HepG2 (cell line): ENCODE measurements around the gene CROT. TPM values are rescaled to one million over a fixed set of nuclear protein-coding genes. Genes with fewer than 3 reads are reported as not detected.

Experiments
- ATAC-seq: fragments of 200-7000 bp; cut with Tn5 transposase; 3 replicates; pipeline ENCODE4 v1.9.1; 2020; ENCODE audit warnings: mild to moderate bottlenecking, moderate library complexity
- BruUV-seq: library from RNA; stranded (reverse); fragments of 400-500 nt; replicated peaks from 2 replicates; lab custom pipeline; 2021; lab: Mats Ljungman, UMichigan
- CTCF ChIA-PET: fragments of 300-600 bp; formaldehyde crosslinking; extraction: SDS; loops from one replicate; lab custom pipeline; 2021; ENCODE audit warnings: low total read pairs, inconsistent platforms, low intra/inter-chr PET ratio; lab: Yijun Ruan, JAX
- POLR2A ChIA-PET: fragments of 350-600 bp; sonication (Branson Sonifier 250); formaldehyde crosslinking; loops from one replicate; lab custom pipeline; 2020; ENCODE audit warnings: antibody characterized with exemption, inconsistent platforms; lab: Yijun Ruan, JAX
- DNase-seq: peaks from one replicate; pipeline ENCODE4 v3.0.0-alpha.2; 2015; ENCODE audit warnings: low spot score
- FAIRE-seq: peaks from 3 replicates; lab custom pipeline; 2011; peaks lifted over from hg19 to GRCh38; lab: Jason Lieb, UNC
- H2AFZ ChIP-seq: one replicate; pipeline ENCODE4 v1.6.1; 2011; ENCODE audit warnings: low read length, inconsistent platforms
- H3K27ac ChIP-seq: fragments of 300-600 bp; 3 replicates; pipeline ENCODE4 v1.8.0; 2011; ENCODE audit warnings: mixed run types, mild to moderate bottlenecking, mixed read lengths, low read length, inconsistent platforms; ENCODE audit not compliant: insufficient read depth; ENCODE audit errors: extremely low read length
- H3K27me3 ChIP-seq, 2 experiments: fragments of 200-600 bp in 1 of 2; 2 replicates in 1 of 2; 3 replicates in 1 of 2; pipeline versions ENCODE4 v1.6.0 to v1.8.0; 2011; ENCODE audit warnings: low read length in 2 of 2, mild to moderate bottlenecking in 2 of 2, moderate library complexity in 2 of 2, inconsistent platforms in 1 of 2; ENCODE audit not compliant: insufficient read depth in 2 of 2, control insufficient read depth in 1 of 2
- H3K36me3 ChIP-seq, 2 experiments: fragments of 200-600 bp in 1 of 2; replicated peaks in 1 of 2; 2 replicates in 1 of 2; 3 replicates in 1 of 2; pipeline versions ENCODE4 v1.5.1 to v1.8.0; 2011; ENCODE audit warnings: low read length in 2 of 2, inconsistent platforms in 1 of 2; ENCODE audit not compliant: insufficient read depth in 2 of 2, control insufficient read depth in 1 of 2
- H3K4me1 ChIP-seq: 2 replicates; pipeline ENCODE4 v1.5.1; 2012; ENCODE audit warnings: low read length, inconsistent platforms; ENCODE audit not compliant: insufficient read depth
- H3K4me2 ChIP-seq: 2 replicates; pipeline ENCODE4 v1.6.0; 2011; ENCODE audit warnings: low read depth, low read length, inconsistent platforms
- H3K4me3 ChIP-seq, 3 experiments: fragments of 200-600 bp in 1 of 3; sonication (generic), shearing (Covaris generic) in 1 of 3; replicated peaks in 1 of 3; 2 replicates each; pipeline ENCODE4 v1.5.1; 2011 to 2016; ENCODE audit warnings: low read length in 3 of 3, inconsistent platforms in 2 of 3, low read depth in 2 of 3, mild to moderate bottlenecking in 2 of 3, control low read depth in 1 of 3, mixed read lengths in 1 of 3; ENCODE audit not compliant: insufficient read depth in 1 of 3
- H3K79me2 ChIP-seq: one replicate; pipeline ENCODE4 v1.6.1; 2011; ENCODE audit warnings: low read length, inconsistent platforms; ENCODE audit not compliant: insufficient read depth
- H3K9ac ChIP-seq: 2 replicates; pipeline ENCODE4 v1.6.0; 2011; ENCODE audit warnings: mild to moderate bottlenecking, low read depth, low read length, inconsistent platforms; ENCODE audit not compliant: insufficient read depth
- H3K9me3 ChIP-seq: 2 replicates; pipeline ENCODE4 v1.5.1; 2012; ENCODE audit warnings: mild to moderate bottlenecking, low read length
- H4K20me1 ChIP-seq: 2 replicates; pipeline ENCODE4 v1.6.0; 2011; ENCODE audit warnings: inconsistent platforms, mild to moderate bottlenecking, low read length, moderate library complexity; ENCODE audit not compliant: insufficient read depth
- POLR2G ChIP-seq: fragments of 200-400 bp; formaldehyde crosslinking; IDR thresholded peaks from 2 replicates; pipeline ENCODE4 v1.6.1; 2018; ENCODE audit warnings: mild to moderate bottlenecking, low read depth, low read length, moderate library complexity
- SMAD9 ChIP-seq: sonication (generic); formaldehyde crosslinking; IDR thresholded peaks from 2 replicates; pipeline ENCODE4 v1.5.1; 2020; ENCODE audit warnings: mild to moderate bottlenecking, missing genetic modification reagents
- ZNF24 ChIP-seq: fragments of 450-650 bp; IDR thresholded peaks from 2 replicates; pipeline ENCODE4 v1.6.1; 2017; ENCODE audit warnings: antibody characterized with exemption, mild to moderate bottlenecking
- ZNF614 ChIP-seq: IDR thresholded peaks from 2 replicates; pipeline ENCODE4 v1.6.1; 2018; ENCODE audit warnings: missing biosample characterization, missing genetic modification reagents, inconsistent platforms, borderline replicate concordance
- WGBS: methylation state at CpG from one replicate; pipeline ENCODE4 v1.1.6; 2017; ENCODE audit warnings: low lambda C conversion rate; 5-methylcytosine and 5-hydroxymethylcytosine counted together
- in situ Hi-C: cut with HindIII; loops from 2 replicates; pipeline ENCODE4 v1.10.0; 2017; ENCODE audit warnings: low pct_unique_long_range_greater_than_20kb; ENCODE audit not compliant: extremely low pct_ligation_motif_present
- intact Hi-C: fragments of 100-400 bp; cut with micrococcal nuclease; formaldehyde crosslinking; loops from one replicate; pipeline ENCODE4 v1.10.0; 2022; ENCODE audit not compliant: unreplicated experiment
- polyA plus RNA-seq, 8 experiments: library from polyadenylated mRNA; depleted of rRNA in 3 of 8; stranded (reverse) in 7 of 8; unstranded in 1 of 8; fragments of >200 nt; fragmentation: Illumina TruSeq in 4 of 8; extraction: Trizol in 4 of 8; gene quantifications; 2 replicates each; pipeline versions ENCODE4 v1.2.1 to v1.2.3, GENCODE V29; 2011 to 2016; ENCODE audit warnings: low read depth in 4 of 8, missing spikeins in 1 of 8, mixed read lengths in 1 of 8; ENCODE audit not compliant: insufficient read depth in 1 of 8
- total RNA-seq, 5 experiments: library from RNA; depleted of rRNA; stranded (reverse); fragments of >200 nt; fragmentation: Illumina TruSeq; extraction: Trizol; gene quantifications; 2 replicates each; pipeline ENCODE4 v1.2.3, GENCODE V29; 2016; ENCODE audit warnings: low read depth in 1 of 5
- TF ChIP-seq, protein P1 (sequence below): sonication (generic); formaldehyde crosslinking; IDR thresholded peaks from 2 replicates; pipeline ENCODE4 v1.5.1; 2020; ENCODE audit warnings: missing genetic modification reagents, mild to moderate bottlenecking, borderline replicate concordance
- TF ChIP-seq, protein P2 (sequence below): sonication (generic); formaldehyde crosslinking; conservative IDR thresholded peaks from 2 replicates; pipeline ENCODE4 v1.5.0; 2020; ENCODE audit warnings: missing genetic modification reagents
- TF ChIP-seq, protein P3 (sequence below): sonication (generic); formaldehyde crosslinking; IDR thresholded peaks from 2 replicates; pipeline ENCODE4 v1.8.1; 2023; ENCODE audit warnings: missing genetic modification reagents, mild to moderate bottlenecking, borderline replicate concordance
- TF ChIP-seq, protein P4 (sequence below): IDR thresholded peaks from 2 replicates; pipeline ENCODE4 v1.6.1; 2016; ENCODE audit warnings: low read depth

The CROT gene
- total and polyA plus RNA-seq, 2 of the 13 experiments (the other 11 are each of a cell fraction or from before 2014, with no cell fraction given): 5.0 to 13.7 TPM

DNA sequence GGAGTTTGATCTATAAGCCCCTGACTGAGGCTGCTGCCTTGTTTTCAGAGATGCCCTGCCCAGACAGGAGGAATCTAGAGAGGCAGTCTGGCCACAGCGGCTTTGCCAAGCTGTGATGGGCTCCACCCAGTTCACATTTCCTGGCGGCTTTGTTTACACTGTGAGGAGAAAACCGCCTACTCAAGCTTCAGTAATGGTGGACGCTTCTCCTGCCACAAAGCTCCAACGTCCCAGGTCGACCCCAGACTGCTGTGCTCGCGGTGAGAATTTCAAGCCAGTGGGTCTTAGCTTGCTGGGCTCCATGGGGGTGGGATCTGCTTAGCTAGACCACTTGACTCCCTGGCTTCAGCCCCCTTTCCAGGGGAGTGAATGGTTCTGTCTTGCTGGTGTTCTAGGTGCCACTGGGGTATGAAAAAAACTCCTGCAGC, 26.3 kb upstream of the CROT start (continued):
- TF ChIP-seq POLR2G: peak; percentile 36; the same call in 1 of the 2 replicates

DNA sequence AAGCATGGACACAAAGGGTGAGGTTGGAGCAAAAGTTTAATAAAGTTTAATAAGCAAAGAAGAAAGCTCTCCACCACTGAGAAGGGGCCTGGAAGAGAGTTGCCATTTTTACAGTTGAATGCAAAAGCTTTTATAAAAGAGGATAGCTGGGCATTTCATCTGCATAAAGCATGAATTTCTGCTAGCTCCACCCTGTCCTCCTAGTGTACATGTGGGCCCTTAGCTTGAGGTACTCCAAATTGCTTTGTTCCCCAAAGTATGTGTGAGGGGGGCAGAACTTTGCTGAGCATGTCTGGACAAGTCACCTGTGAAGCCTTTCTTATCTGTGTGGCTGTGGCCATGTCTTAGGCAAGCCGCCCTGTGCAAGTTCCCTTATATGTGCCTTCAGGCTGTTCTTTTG, 22.6 kb upstream of the CROT start:
- no peak overlapping the region for H3K4me3 ChIP-seq
- peaks cover 20% of the 10 kb centered on the region for H3K4me1 ChIP-seq
- WGBS: 100% methylated on average over 1 of the region's 1 CpG
- FAIRE-seq: no peak
- H3K79me2 ChIP-seq: no peaks in the 10 kb centered on the region
- ChIA-PET CTCF (no interaction called here), POLR2A (no interaction called here)
- H3K9ac ChIP-seq: no peak overlapping the region
- H3K36me3 ChIP-seq: no peaks in the 10 kb centered on the region
- no peaks in the 10 kb centered on the region for H4K20me1 ChIP-seq
- peaks cover 19% of the 10 kb centered on the region for H3K9me3 ChIP-seq
- in situ Hi-C loops (no loop called here), intact Hi-C loops (no loop called here)
- no peak for DNase-seq
- no peaks in the 10 kb centered on the region for H3K27me3 ChIP-seq
- no peak overlapping the region for H3K27ac ChIP-seq
- no peak for ATAC-seq
- H3K4me2 ChIP-seq: no peak overlapping the region
- H2AFZ ChIP-seq: no peak overlapping the region
- TF ChIP-seq, protein P1, sequence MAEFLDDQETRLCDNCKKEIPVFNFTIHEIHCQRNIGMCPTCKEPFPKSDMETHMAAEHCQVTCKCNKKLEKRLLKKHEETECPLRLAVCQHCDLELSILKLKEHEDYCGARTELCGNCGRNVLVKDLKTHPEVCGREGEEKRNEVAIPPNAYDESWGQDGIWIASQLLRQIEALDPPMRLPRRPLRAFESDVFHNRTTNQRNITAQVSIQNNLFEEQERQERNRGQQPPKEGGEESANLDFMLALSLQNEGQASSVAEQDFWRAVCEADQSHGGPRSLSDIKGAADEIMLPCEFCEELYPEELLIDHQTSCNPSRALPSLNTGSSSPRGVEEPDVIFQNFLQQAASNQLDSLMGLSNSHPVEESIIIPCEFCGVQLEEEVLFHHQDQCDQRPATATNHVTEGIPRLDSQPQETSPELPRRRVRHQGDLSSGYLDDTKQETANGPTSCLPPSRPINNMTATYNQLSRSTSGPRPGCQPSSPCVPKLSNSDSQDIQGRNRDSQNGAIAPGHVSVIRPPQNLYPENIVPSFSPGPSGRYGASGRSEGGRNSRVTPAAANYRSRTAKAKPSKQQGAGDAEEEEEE: no peak
- no peak for TF ChIP-seq ZNF614
- TF ChIP-seq, protein P2, sequence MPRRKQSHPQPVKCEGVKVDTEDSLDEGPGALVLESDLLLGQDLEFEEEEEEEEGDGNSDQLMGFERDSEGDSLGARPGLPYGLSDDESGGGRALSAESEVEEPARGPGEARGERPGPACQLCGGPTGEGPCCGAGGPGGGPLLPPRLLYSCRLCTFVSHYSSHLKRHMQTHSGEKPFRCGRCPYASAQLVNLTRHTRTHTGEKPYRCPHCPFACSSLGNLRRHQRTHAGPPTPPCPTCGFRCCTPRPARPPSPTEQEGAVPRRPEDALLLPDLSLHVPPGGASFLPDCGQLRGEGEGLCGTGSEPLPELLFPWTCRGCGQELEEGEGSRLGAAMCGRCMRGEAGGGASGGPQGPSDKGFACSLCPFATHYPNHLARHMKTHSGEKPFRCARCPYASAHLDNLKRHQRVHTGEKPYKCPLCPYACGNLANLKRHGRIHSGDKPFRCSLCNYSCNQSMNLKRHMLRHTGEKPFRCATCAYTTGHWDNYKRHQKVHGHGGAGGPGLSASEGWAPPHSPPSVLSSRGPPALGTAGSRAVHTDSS (CRISPR knock-in tag): no peak
- TF ChIP-seq, protein P3, sequence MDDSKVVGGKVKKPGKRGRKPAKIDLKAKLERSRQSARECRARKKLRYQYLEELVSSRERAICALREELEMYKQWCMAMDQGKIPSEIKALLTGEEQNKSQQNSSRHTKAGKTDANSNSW: no peak
- TF ChIP-seq ZNF24: no peak
- TF ChIP-seq SMAD9 (CRISPR knock-in tag): no peak
- TF ChIP-seq, protein P4, sequence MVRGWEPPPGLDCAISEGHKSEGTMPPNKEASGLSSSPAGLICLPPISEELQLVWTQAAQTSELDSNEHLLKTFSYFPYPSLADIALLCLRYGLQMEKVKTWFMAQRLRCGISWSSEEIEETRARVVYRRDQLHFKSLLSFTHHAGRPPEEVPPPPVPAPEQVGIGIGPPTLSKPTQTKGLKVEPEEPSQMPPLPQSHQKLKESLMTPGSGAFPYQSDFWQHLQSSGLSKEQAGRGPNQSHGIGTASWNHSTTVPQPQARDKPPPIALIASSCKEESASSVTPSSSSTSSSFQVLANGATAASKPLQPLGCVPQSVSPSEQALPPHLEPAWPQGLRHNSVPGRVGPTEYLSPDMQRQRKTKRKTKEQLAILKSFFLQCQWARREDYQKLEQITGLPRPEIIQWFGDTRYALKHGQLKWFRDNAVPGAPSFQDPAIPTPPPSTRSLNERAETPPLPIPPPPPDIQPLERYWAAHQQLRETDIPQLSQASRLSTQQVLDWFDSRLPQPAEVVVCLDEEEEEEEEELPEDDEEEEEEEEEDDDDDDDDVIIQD (CRISPR knock-in tag): no peak
- BruUV-seq: no TSS peak
